Embryonic facial prominence (tissue), 1 donor: ENCODE results near the gene TRABD.

ENCODE experiments used
- DNase-seq: peaks from one replicate; pipeline ENCODE4 v3.0.0-alpha.2; 2016; ENCODE audit errors: extremely low spot score

The TRABD gene

DNA sequence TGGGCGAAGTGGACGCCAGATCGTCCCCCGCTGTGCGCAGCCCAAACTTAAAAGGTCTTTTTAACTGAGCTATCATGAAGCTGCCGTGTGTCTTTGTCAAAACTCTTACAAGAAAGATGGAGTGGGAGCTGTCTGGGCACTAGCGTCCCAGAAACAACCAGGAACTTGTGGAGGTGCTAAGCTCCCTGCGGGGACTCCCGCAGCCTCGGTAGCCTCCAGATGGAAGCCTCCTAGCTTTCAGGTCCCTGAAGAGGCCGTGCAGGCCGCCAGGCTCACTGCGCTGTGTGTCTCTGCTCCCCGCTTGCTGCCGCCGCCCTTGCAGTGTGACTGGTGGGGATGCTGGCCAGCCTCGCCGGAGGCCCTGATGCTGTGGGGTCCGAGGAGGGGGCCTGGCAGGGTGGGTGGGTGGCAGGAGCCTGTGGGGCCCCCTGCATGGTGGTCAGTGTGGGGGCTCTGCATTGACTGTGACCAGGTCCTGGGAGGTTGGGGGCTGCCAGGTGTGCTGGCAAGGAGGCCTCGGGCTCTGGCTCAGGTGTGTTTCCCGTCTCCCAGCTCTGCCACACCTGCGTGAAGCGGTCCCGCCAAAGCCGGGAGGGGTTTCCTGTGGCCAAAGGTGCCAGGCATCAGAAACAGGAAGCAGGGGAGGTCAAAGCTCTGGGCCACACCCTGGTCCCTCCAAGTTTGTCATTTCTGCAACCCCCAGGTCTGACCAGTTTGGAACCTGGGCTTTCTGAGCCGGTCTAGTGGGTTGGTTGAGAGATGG, 1.2 kb downstream of the TRABD start:
- no peak for DNase-seq

DNA sequence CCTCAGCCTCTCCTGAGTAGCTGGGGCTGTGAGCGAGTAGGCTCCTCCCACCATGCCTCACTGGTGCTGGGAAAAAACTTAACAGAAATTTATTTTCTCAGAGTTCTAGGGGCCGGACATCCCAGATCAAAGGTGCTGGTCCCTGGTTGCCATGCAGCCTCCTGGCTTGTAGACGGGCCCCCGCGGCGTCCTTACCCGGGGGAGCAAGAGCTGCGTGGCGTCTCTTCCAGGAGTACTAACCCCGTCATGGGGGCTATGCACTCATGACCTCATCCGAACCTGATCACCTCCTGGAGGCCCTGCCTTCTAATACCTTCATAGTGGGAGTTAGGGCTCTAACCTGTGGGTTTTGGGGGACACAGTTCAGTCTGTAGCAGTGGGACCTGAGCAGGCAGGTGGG, 2.6 kb downstream of the TRABD start:
- DNase-seq: no peak

DNA sequence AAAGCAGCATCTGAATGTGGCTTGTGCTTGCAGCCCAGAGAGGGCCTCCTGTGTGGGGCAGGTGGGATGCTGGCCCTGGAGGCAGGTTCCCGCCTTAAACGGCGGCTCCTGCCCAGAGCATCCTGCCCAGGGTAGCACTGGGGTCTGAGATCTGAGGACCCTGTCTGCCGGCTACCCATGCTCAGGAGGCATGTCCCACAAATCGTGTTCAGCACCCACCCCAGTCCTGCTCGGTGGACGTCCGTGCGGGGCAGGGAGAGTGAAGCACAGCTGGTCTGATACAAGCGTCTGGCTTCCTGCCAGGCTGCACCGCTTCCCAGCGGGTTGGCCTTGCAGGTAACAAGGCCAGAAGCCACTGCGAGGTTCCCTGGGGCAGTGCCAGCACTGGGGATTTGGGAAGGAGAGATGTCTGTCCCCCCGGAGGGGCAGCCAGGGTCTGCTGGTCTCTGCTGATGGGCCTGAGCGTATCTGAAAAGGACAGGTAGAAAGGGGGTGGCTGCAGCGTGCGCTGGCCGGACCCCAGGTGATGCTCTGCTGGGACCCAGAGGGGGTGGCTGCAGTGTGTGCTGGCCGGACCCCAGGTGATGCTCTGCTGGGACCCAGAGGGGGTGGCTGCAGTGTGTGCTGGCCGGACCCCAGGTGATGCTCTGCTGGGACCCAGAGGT, 3.6 kb downstream of the TRABD start:
- DNase-seq: no peak

DNA sequence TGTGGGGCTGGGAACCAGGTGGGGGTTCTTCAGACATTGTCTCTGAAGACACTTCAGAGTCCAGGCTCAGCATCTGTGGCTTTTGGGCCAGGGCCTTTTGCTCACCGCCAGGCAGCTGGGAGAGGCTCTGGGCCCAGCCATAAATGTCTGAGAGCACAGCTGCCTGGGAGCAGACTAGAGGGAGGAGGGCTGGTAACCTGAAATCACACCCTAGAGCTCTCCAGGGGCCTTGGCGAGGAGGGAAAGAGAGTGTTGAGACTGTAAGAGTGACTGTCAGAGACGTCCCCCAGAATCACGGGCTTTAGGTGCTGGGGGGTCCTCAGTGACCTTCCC, 4.1 kb downstream of the TRABD start:
- no peak for DNase-seq

DNA sequence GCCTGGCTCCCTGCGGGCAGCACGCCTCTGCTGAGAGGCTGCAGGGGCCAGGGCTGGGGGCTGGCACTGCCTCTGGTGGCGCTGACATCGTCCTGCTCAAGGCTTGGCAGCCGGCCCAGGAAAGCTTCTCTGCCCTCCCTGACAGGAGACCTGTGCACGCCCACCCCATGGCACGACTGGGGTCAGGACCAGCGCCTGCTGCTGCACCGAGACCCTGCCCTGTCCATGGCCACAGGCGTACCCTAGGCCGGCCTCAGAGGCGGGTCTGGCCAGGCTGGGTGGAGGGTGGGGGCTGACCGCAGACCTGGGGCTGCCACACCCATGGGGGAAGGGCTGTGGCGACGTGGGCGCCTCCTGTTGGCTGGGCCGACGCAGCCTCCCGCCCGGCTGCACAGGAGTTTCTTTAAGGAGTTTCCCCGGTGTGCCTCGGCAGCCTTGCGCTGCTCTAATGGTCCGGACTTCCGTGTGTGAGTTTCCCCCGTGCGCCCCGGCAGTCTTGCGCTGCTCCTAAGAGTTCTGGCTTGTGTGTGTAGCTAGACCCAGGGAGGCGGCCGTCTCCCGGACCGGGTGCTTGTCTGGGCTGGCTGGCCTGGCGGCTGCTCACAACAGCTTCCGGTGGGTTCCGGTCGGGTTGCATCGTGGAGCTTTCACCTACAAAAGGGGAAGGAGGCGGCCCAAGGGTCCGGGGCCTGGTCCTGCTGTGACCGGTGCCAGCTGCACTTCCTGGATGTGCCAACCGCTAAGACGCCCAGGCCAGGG, 4.6 kb downstream of the TRABD start:
- DNase-seq: no peak

DNA sequence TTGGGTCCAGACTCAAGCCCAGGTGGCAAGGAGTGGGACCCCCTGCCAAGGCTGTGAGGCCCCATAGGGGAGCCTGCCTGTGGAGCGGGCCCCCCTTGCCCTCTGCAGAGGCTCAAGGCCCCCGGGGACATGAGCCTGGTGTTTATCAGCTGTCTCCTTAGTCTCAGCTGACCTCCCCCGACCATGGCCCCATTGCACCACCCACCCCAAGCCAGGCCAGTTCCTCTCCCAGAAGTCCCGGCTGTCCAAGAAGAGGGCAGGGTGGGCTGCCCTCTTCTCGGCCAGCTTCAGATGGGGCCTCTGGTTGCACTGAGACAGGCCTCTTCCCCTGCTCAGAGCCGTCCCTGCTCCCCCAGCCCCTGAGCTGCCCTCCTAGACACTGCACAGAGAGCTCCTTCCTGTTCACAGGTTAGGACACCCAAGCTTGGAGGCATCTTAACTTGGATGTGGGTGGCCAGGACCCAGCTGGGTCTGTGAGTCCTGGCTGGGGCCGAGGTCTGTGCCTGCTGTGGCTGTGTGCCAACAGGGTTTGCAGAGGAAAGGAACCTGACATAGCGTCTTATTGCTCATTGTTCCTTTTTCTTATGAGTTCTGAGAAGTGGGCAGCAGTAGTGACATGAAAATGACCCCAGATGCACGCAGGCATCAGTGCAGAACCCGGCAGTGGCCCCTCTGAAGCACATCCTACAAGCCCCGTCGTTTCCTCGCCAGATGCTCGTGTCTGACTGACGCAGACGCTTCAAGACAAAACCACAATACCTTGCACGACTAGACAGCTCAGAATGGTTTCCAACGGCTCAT, 5.4 kb downstream of the TRABD start:
- DNase-seq: no peak

DNA sequence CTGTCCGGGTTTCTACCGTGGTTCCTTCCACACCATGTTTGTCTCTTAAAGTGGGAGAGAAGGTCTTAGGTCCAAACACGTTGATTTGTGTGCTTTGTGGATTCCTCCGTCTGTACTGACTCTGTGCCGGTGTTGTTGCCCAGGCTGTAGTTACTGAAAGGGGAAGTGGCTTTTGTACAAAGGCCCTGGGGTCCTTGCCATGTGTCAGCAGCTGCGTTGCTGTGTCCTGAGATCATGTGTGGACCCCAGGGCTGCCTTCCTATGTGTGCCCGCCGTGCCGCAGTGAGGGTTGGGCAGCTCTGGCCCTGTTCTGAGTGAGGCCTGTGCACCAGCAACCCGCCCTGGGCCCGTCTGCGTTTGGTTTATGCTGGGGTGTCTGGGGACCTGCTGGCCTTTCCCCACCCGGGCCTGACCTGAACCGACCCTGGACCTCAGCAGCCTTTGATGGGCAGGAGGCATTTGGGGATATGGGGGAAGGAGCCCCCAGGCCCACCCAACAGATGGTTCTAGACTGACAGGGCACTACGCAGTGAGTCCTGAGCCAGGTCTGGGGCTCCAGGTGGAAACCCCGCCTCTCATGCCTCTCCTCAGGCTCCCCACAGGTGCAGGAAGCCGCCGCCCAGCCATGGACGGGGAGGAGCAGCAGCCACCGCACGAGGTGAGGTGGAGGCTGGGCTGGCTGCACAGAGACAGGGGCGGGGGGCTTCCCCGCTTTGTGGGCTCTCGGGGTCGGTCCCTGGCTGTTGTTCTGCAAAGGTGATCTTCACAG, 6.9 kb downstream of the TRABD start:
- DNase-seq: no peak

DNA sequence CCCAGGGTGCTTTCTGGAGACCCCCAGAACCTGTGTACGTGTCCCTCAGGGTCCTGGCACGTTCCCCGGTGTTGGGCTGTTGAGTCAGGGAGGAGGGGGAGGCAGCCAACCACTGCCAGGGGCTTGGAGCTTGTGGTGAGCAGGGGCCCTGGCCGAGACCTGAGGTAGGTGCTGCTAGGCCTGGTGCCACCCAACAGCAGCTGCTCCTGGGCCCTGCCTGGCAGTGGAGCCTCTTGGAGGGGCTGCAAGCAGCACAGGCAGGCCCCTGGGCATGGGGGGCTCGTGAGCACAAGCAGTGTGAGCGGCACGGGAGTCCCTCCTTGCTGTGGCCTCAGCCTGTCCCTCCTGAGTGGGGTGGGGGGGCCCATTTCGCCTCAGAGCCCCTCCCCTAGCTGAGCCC, 7.9 kb downstream of the TRABD start:
- DNase-seq: no peak

DNA sequence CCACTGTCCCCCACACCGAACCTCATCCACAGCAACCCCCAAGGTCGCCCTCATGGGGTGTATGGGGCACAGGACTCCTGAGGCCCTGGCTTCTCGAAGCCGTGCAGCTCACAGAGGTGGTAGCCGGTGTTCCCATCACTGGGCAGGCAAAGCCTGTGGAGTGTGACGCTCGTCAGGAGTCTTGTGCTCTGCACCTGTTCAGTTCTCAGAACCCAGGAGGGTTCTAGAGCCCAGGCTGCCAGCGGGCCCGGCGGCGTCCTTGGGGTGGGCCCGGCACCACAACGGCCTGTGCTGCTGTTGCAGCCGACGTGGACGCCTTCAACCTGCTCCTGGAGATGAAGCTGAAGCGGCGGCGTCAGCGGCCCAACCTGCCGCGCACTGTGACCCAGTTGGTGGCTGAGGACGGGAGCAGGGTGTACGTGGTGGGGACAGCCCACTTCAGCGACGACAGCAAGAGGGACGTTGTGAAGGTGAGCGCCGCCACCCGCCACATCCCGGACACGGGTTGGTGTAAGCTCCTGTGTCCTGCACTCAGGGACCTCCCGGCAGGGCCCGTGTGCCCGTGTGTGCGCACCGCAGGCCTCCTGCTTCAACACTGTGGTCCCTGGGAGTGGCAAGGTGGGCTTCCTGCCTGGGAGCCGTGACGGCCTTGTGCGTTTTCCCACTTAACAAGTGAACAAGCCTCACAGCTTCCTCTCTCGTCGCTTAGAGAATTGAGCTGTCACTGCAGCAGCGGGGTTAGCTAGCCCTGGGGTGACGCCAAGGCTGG, 8.5 kb downstream of the TRABD start:
- DNase-seq: no peak

DNA sequence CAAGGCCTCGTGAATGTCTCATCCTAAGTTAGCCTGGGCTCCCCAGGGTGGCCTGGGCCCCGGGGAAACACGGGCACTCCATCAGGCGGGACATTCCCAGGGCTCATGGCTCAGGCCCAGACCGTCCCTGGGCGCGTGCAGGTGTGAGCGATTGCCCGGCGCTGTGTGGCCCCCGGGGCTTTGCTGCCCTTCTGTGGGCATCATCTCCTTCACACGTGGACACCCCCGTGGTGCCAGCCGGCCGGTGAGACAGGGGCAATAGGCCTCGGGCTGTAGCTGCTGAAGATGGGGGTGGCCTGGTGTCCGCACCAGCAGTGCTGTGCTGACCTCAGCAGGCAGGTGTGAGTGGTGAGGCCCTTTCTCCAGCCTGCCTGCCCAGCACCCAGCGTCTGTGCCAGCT, 10.5 kb downstream of the TRABD start:
- no peak for DNase-seq

DNA sequence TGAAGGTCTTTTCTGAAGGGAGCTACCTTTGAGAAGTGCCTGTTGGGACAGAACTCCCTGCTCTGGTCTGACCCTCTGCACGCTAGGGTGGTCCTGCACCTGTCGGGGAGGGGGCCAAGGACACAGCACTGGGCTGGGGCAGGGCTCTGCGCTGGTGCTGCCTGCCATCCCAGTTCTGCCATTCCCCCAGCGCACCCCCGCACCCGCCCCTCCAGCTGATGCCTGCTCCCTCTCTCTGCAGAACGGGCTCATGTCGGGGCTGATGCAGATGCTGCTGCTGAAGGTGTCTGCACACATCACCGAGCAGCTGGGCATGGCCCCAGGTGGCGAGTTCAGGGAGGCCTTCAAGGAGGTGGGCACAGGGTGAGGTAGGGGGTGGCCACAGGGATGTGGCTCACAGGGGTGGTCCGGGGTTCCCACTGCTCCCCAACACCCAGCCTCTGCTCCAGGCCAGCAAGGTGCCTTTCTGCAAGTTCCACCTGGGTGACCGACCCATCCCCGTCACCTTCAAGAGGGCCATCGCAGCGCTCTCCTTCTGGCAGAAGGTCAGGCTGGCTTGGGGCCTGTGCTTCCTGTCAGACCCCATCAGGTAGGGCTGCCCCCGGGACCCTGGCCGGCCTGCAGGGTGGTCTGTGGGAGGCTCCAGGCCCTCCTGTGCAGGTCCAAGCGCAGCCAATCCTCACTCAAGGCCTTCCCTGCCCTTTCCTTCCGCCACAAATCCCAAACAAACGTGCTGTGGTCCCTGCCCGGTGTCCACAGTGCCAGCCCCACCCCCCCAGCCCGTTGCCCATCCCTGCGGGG, 11.5 kb downstream of the TRABD start:
- DNase-seq: no peak

DNA sequence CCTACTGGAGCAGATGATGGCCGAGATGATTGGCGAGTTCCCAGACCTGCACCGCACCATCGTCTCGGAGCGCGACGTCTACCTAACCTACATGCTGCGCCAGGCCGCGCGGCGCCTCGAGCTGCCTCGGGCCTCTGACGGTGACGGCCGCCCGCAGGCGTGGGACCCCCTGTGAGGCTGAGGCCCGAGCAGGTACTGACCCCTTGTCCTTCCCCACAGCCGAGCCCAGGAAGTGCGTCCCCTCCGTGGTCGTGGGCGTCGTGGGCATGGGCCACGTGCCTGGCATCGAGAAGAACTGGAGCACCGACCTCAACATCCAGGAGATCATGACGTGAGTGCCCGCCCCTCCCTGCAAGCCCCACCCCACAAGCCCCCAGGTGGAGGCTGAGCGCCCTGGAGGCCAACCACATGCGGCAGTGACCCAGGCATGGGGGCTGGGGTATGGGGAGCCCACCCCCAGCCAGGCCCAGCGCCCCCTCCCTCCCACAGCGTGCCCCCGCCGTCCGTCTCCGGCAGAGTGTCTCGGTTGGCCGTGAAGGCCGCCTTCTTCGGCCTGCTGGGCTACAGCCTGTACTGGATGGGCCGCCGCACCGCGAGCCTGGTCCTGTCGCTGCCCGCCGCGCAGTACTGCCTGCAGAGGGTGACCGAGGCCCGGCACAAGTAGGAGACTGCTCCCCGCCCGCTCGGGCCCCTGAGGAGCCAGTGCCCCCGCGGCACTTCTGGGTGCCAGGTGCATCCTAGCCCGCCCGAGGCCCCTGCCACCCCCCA, 12.3 kb downstream of the TRABD start:
- no peak for DNase-seq

DNA sequence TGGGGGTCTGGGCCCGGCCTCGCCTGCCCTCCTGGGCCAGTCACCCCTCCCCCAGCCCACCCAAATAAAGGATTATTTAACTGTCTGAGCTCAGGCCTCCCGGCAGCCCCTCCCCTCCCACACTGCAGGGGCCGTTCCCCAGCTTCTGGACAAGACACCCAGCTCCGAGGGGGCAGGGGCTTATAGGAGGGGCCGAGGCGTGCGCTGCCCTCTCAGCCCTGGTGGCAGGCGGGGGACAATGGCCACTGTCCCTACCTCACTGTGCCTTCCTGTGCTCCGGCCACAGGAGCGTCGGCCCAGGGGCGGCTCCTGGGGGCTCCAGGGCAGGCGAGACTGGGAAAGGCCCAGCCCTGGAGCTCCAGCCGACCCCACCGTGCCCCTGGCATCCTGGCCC, 12.9 kb downstream of the TRABD start:
- no peak for DNase-seq

DNA sequence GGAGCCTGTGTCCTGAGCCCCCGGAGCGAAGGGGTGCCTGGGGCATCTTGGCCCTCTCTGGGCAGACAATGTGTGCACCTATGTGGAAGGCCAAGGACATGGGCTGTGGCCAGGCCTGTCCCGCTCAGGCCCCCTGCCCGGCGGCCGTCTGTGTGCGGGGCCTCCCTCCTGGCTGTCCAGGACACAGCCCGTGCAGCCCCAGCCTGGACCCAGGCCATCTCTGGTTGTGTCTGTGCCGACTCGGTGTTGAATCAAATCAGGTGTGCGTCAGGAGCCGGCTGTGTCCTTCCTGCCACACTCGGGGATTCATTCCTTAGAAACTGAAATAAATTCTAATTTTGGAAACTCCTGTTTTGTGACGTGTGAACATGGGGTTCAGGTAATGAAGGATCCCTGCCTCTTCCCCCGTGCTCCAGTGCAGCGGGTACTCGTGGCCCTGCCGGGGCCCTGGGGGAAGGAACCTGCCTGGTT, 13.6 kb downstream of the TRABD start:
- no peak for DNase-seq

DNA sequence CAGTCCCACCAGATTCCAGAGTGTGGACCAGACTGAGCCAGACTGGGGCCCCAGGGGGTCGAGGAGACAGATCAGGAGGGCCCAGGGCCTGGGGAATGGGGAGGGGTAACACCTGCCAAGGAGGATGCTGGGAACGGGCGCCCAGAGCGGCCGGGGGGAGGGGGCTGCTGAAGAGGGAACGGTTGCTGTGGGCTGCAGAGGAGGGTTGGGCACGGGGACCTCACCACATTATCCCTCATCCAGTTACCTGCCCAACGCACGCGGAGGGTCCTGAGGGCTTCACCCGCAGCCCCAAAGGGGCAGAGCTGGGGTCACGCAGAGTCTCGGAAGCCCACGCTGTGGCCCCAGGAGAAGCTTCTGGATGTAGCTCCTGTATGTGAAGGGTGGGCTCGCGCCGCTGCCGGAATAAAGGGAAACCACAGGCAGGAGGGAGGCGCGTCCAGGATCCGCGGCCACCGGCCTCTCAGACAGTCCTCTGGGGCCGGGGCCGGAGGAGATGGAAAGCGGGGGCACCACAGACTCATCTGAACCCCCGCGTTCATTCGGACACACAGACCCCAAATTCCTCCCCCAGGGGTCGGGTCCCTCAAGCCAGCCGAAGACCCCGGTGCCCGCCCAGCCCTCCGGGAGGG, 14.2 kb downstream of the TRABD start:
- no peak for DNase-seq

DNA sequence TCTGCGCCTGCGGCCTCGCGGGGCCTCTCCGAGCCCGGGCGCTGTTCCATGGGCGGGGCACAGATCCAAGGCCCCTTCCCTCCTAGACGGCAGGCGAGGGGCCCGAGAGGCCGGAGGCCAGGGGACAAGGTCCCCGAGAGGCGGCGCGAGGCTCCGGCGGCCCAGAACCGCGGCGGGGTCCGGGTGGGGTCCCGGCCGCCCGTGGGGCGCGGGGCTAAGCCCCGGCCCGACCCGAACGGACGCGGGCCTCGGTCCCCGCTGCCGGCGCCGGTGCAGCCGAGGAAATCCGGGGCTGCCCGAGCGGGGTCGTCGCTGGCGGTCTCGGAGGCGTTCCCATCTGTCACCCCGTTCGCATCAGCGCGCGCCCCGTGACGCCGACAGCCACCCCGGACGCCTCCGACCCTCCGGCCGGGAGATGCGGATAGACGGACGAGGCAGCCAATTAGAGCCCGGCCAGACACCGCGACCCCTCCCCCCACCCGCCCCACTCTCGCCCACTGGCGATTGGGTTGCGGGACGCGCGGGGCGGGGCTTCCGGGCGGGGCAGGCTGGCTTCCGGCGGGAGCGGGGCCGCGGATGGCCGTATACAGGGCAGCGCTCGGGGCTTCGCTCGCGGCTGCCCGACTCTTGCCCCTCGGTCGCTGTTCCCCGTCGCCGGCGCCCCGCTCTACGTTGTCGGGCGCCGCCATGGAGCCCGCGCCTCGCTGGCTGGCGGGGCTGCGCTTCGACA, 14.9 kb downstream of the TRABD start, which contains the start of gene SELENOO:
SELENOO (plus strand) TSS at position 551 of the 730 bp plus-strand sequence; CDS start at position 577, 26 bp downstream.
- peak; percentile 74 for DNase-seq
